GM10266 (cell line): Measurements from ENCODE around the gene RTN1.

Experiments used
- DNase-seq: peaks from one replicate; pipeline ENCODE4 v3.0.0; 2012; ENCODE audit errors: extremely low spot score
- CTCF ChIP-seq: IDR thresholded peaks from 2 replicates; pipeline ENCODE4 v1.5.1; 2012; ENCODE audit warnings: mild to moderate bottlenecking, low read depth; ENCODE audit not compliant: control insufficient read depth, insufficient read depth; ENCODE audit errors: missing control alignments

RTN1 gene

DNA sequence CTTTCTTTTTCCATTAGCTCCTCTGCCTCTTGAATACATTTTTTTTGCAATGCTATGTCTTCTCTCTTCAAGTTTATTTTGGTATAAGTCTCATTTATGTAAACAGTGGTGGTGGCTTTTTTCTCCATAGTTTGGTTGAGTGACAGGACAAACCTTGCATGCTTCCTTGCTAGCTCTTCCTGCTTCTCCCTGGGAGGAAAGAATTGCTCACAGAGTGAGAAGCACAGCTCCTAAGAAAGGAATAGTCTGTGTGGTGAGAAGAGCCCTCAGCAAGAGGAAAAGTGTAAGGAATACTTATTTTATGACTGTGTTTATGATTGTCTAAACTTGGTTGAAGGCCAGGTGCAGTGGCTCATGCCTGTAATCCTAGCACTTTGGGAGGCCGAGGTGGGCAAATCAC lies 305.5 kb downstream of the RTN1 start:
- no peak for DNase-seq
- TF ChIP-seq CTCF = no peak

- no peak for DNase-seq
- no peak for TF ChIP-seq CTCF
These were observed 306.2 kb downstream of the RTN1 start for GRCh38 chr14:59564366-59564765.

DNA sequence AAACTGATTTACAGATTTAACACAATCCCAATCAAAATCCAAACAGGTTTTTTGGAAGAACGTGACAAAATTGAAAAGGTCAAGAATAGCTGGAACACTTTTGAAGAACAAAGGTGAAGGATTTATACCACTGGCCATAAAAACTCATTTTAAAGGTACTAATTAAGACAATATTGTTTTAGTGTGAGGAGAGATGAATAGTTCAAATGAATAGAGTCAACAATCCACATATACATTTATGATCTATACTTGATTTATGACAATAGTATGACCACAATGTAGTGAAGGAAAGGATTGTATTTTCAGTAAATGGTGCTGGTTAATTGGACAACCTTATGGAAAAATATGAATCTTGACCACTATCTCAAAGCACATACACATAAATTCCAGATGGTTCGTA lies 323.3 kb downstream of the RTN1 start:
- TF ChIP-seq CTCF = no peak
- DNase-seq = no peak
